GM12878 (cell line): ENCODE measurements around the gene LY6G5C.

ENCODE experiments used
- EGR1 ChIP-seq, 2 experiments: IDR thresholded peaks; 1 replicate in 1 of 2; 2 replicates in 1 of 2; pipeline ENCODE4 v1.6.1; 2011 to 2012; ENCODE audit warnings: low read depth in 2 of 2, low read length in 2 of 2, borderline replicate concordance in 1 of 2, mild to moderate bottlenecking in 1 of 2, moderate library complexity in 1 of 2
- GATAD2B ChIP-seq: fragments of 450-650 bp; conservative IDR thresholded peaks from 2 replicates; pipeline ENCODE4 v1.6.1; 2017; ENCODE audit warnings: low read depth, mild to moderate bottlenecking, moderate library complexity

DNA sequence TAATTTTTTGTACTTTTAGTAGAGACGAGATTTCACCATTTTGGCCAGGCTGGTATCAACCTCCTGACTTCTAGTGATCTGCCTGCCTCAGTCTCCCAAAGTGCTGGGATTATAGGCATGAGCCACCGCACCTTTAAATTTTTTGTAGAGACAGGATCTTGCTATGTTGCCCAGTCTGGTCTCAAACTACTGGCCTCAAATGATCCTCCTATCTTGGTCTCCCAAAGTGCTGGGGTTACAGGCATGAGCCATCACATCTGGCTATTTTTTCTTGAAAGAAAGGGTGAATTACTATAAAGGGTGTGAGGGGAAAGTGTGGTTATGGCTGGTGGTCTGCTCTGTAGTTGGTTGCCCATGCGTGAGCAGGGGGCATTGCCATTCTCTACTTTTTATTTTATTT lies 27.4 kb upstream of the LY6G5C start:
- TF ChIP-seq GATAD2B = no peak
- TF ChIP-seq EGR1 (IDR thresholded peaks at IDR 0.05; ENCODE audit: borderline replicate concordance in 1 of 2, low read depth in 2 of 2, low read length in 2 of 2) = no peak
